Caki2 (cell line): Measurements from ENCODE around the gene PDE3B. TPM values are rescaled to one million over a fixed set of nuclear protein-coding genes. Genes with fewer than 3 reads are reported as not detected.
A peak's percentile ranks its signal among the peaks of the same experiment; 100 is the strongest.
"Not testable (repeated sequence)": the region's sequence is repeated elsewhere in the genome, so short reads cannot be mapped to it uniquely, and the experiment has no call there.

Experiments
- DNase-seq: peaks from one replicate; pipeline ENCODE4 v3.0.0-alpha.2; 2015; ENCODE audit warnings: low read depth
- in situ Hi-C: cut with HindIII; loops from 2 replicates; pipeline ENCODE4 v1.10.0; 2016; ENCODE audit warnings: low sequenced_read_pairs, low pct_unique_long_range_greater_than_20kb, mixed read lengths
- total RNA-seq: library from RNA; depleted of rRNA; stranded (reverse); fragments of >200 nt; shearing (Covaris generic); gene quantifications from 2 replicates; pipeline ENCODE4 v1.2.3, GENCODE V29; 2014; ENCODE audit warnings: low replicate concordance

Gene PDE3B
- total RNA-seq, 1 experiment from 2014 or later, result 0.54 TPM

GRCh38 chr11:14826600-14826999 is 183.0 kb downstream of the PDE3B start:
- DNase-seq, result no peak
- in situ Hi-C loops, result no loop called here

- in situ Hi-C loops, result no loop called here
- DNase-seq, result no peak
These were observed 192.2 kb downstream of the PDE3B start for GRCh38 chr11:14835496-14836492.

GRCh38 chr11:14842002-14842401 is 198.4 kb downstream of the PDE3B start:
- in situ Hi-C loops, result no loop called here
- no peak for DNase-seq

- DNase-seq, result no peak
- in situ Hi-C loops, result no loop called here
These were observed 209.1 kb downstream of the PDE3B start for GRCh38 chr11:14852571-14853177.

GRCh38 chr11:14854057-14854456 is 210.5 kb downstream of the PDE3B start:
- in situ Hi-C loops, result no loop called here
- no peak for DNase-seq

GRCh38 chr11:14855890-14856289 is 212.3 kb downstream of the PDE3B start:
- DNase-seq, result no peak
- in situ Hi-C loops, result no loop called here

- DNase-seq, result no peak
- in situ Hi-C loops, result no loop called here
These were observed 214.0 kb downstream of the PDE3B start for GRCh38 chr11:14857621-14858020.

- in situ Hi-C loops, result no loop called here
- no peak for DNase-seq
These were observed 214.8 kb downstream of the PDE3B start for GRCh38 chr11:14858404-14858803.

- in situ Hi-C loops, result no loop called here
- DNase-seq, result no peak
These were observed 216.9 kb downstream of the PDE3B start for GRCh38 chr11:14860511-14860910.

GRCh38 chr11:14861680-14862079 is 218.1 kb downstream of the PDE3B start:
- DNase-seq, result peak; percentile 14
- in situ Hi-C loops, result no loop called here

GRCh38 chr11:14863775-14864174 is 220.2 kb downstream of the PDE3B start:
- in situ Hi-C loops, DNase-seq: not testable (repeated sequence)

- in situ Hi-C loops, result no loop called here
- no peak for DNase-seq
These were observed 228.4 kb downstream of the PDE3B start for GRCh38 chr11:14872032-14872431.

- in situ Hi-C loops, result no loop called here
- no peak for DNase-seq
These were observed 230.0 kb downstream of the PDE3B start for GRCh38 chr11:14873632-14874031.

GRCh38 chr11:14875163-14875562 is 231.6 kb downstream of the PDE3B start:
- no peak for DNase-seq
- in situ Hi-C loops, result no loop called here

- in situ Hi-C loops, result no loop called here
- DNase-seq, result no peak
These were observed 238.1 kb downstream of the PDE3B start for GRCh38 chr11:14881576-14882193.

GRCh38 chr11:14882196-14882595 is 238.6 kb downstream of the PDE3B start:
- no peak for DNase-seq
- in situ Hi-C loops, result no loop called here

- in situ Hi-C loops, DNase-seq: not testable (repeated sequence)
These were observed 240.1 kb downstream of the PDE3B start for GRCh38 chr11:14883683-14884082.

GRCh38 chr11:14884667-14885273 is 241.2 kb downstream of the PDE3B start:
- in situ Hi-C loops, result no loop called here
- no peak for DNase-seq

GRCh38 chr11:14886513-14886912 is 242.9 kb downstream of the PDE3B start:
- in situ Hi-C loops, result no loop called here
- no peak for DNase-seq
